Esophagus mucosa (tissue), 1 donor: ENCODE measurements around the gene ZDHHC3. TPM values are rescaled to one million over a fixed set of nuclear protein-coding genes. Genes with fewer than 3 reads are reported as not detected.
"Not testable (repeated sequence)": the region's sequence is repeated elsewhere in the genome, so short reads cannot be mapped to it uniquely, and the experiment has no call there.

Experiments used
- ATAC-seq: fragments of 200-7000 bp; cut with Tn5 transposase; one replicate; pipeline ENCODE4 v1.9.1; 2020
- total RNA-seq: library from RNA; stranded (reverse); gene quantifications from one replicate; pipeline ENCODE4 v1.2.4, GENCODE V29; 2023
- donor health status: DM: yes; HTN: yes; CAD: no.

ZDHHC3 gene
- total RNA-seq, 1 donor from 2014 or later, result 72.3 TPM

- ATAC-seq, result peak; percentile 69
Observed at GRCh38 chr3:44995142-44995770, 19.3 kb upstream of the ZDHHC3 start.

- ATAC-seq, result peak; percentile 43
Observed at GRCh38 chr3:44993471-44994205, 17.7 kb upstream of the ZDHHC3 start.

- ATAC-seq, result peak; percentile 82
Observed at GRCh38 chr3:44992555-44993470, 16.8 kb upstream of the ZDHHC3 start.

- ATAC-seq, result no peak
Observed at GRCh38 chr3:44991326-44991725, 15.4 kb upstream of the ZDHHC3 start.

GRCh38 chr3:44989636-44990373 is 13.8 kb upstream of the ZDHHC3 start:
- no peak for ATAC-seq

- ATAC-seq, result no peak
Observed at GRCh38 chr3:44989141-44989540, 13.2 kb upstream of the ZDHHC3 start.

GRCh38 chr3:44988073-44988472 is 12.1 kb upstream of the ZDHHC3 start:
- ATAC-seq, result no peak

GRCh38 chr3:44987332-44987731 is 11.4 kb upstream of the ZDHHC3 start:
- no peak for ATAC-seq

- ATAC-seq, result not testable (repeated sequence)
Observed at GRCh38 chr3:44986330-44986729, 10.4 kb upstream of the ZDHHC3 start.

GRCh38 chr3:44984335-44984734 is 8.4 kb upstream of the ZDHHC3 start:
- ATAC-seq, result no peak

- peak; percentile 85 for ATAC-seq
Observed at GRCh38 chr3:44983484-44983941, 7.5 kb upstream of the ZDHHC3 start.

- ATAC-seq, result no peak
Observed at GRCh38 chr3:44982817-44983216, 6.8 kb upstream of the ZDHHC3 start.

- ATAC-seq, result no peak
Observed at GRCh38 chr3:44981751-44982150, 5.8 kb upstream of the ZDHHC3 start.

GRCh38 chr3:44981220-44981619 is 5.2 kb upstream of the ZDHHC3 start:
- ATAC-seq, result no peak

GRCh38 chr3:44974416-44974815 is 1.6 kb downstream of the ZDHHC3 start:
- no peak for ATAC-seq

- no peak for ATAC-seq
Observed at GRCh38 chr3:44970926-44971490, 5.0 kb downstream of the ZDHHC3 start.

- no peak for ATAC-seq
Observed at GRCh38 chr3:44969828-44970179, 6.2 kb downstream of the ZDHHC3 start.

GRCh38 chr3:44969154-44969827 is 6.7 kb downstream of the ZDHHC3 start:
- ATAC-seq, result no peak

- no peak for ATAC-seq
Observed at GRCh38 chr3:44968447-44968858, 7.5 kb downstream of the ZDHHC3 start.

GRCh38 chr3:44966795-44967278 is 9.1 kb downstream of the ZDHHC3 start:
- peak; percentile 93 for ATAC-seq

GRCh38 chr3:44965165-44965564 is 10.8 kb downstream of the ZDHHC3 start:
- no peak for ATAC-seq
